HepG2 (cell line): ENCODE data around the gene LONP1. TPM values are rescaled to one million over a fixed set of nuclear protein-coding genes. Genes with fewer than 3 reads are reported as not detected.

Experiments
- FOXK2 ChIP-seq: fragments of 450-650 bp; IDR thresholded peaks from 2 replicates; pipeline ENCODE4 v1.6.1; 2016
- KAT7 ChIP-seq: IDR thresholded peaks from 2 replicates; pipeline ENCODE4 v1.6.1; 2018; ENCODE audit warnings: borderline replicate concordance, missing compliant biosample characterization
- KAT8 ChIP-seq: IDR thresholded peaks from 2 replicates; pipeline ENCODE4 v1.6.1; 2016; ENCODE audit warnings: missing genetic modification reagents, missing compliant biosample characterization
- KDM6A ChIP-seq: IDR thresholded peaks from 2 replicates; pipeline ENCODE4 v1.6.1; 2016; ENCODE audit warnings: low read depth
- MED8 ChIP-seq: sonication (generic); formaldehyde crosslinking; IDR thresholded peaks from 2 replicates; pipeline ENCODE4 v1.8.1; 2023; ENCODE audit warnings: mild to moderate bottlenecking, missing genetic modification reagents; ENCODE audit not compliant: insufficient replicate concordance
- MTA1 ChIP-seq: sonication (generic); formaldehyde crosslinking; IDR thresholded peaks from 2 replicates; pipeline ENCODE4 v1.4.0; 2020; ENCODE audit warnings: missing genetic modification reagents, mild to moderate bottlenecking, borderline replicate concordance
- NCOA1 ChIP-seq: sonication (generic); formaldehyde crosslinking; IDR thresholded peaks from 2 replicates; pipeline ENCODE4 v1.9.0; 2021; ENCODE audit warnings: missing genetic modification reagents
- RBFOX2 ChIP-seq: fragments of 200-400 bp; formaldehyde crosslinking; IDR thresholded peaks from 2 replicates; pipeline ENCODE4 v1.6.1; 2017; ENCODE audit warnings: low read depth, mild to moderate bottlenecking, low read length
- SOX6 ChIP-seq, 2 experiments: fragments of 450-650 bp in 1 of 2; sonication (generic) in 1 of 2; formaldehyde crosslinking in 1 of 2; IDR thresholded peaks; 2 replicates each; pipeline versions ENCODE4 v1.4.0 to v1.6.1; 2017 to 2020; ENCODE audit warnings: antibody characterized with exemption in 1 of 2, mild to moderate bottlenecking in 1 of 2, missing genetic modification reagents in 1 of 2
- TARDBP ChIP-seq: sonication (generic); formaldehyde crosslinking; IDR thresholded peaks from 2 replicates; pipeline ENCODE4 v1.8.0; 2022; ENCODE audit warnings: mild to moderate bottlenecking, missing genetic modification reagents
- ZBTB25 ChIP-seq: IDR thresholded peaks from 2 replicates; pipeline ENCODE4 v1.6.1; 2018; ENCODE audit warnings: missing genetic modification reagents
- ZHX2 ChIP-seq, 2 experiments: sonication (generic) in 1 of 2; formaldehyde crosslinking in 1 of 2; IDR thresholded peaks; 2 replicates each; pipeline versions ENCODE4 v1.6.1 to v1.9.0; 2014 to 2022; ENCODE audit warnings: antibody characterized with exemption in 1 of 2, borderline replicate concordance in 1 of 2, inconsistent platforms in 1 of 2, low read depth in 1 of 2, missing genetic modification reagents in 1 of 2
- ZNF577 ChIP-seq: sonication (generic); formaldehyde crosslinking; IDR thresholded peaks from 2 replicates; pipeline ENCODE4 v1.4.0; 2020; ENCODE audit warnings: mild to moderate bottlenecking, low read depth, missing genetic modification reagents, borderline replicate concordance
- ZNF614 ChIP-seq: IDR thresholded peaks from 2 replicates; pipeline ENCODE4 v1.6.1; 2018; ENCODE audit warnings: missing biosample characterization, missing genetic modification reagents, inconsistent platforms, borderline replicate concordance
- ZNF816 ChIP-seq: sonication (generic); formaldehyde crosslinking; IDR thresholded peaks from 2 replicates; pipeline ENCODE4 v1.8.0; 2022; ENCODE audit warnings: missing genetic modification reagents, mild to moderate bottlenecking, borderline replicate concordance
- polyA plus RNA-seq, 8 experiments: library from polyadenylated mRNA; depleted of rRNA in 3 of 8; stranded (reverse) in 7 of 8; unstranded in 1 of 8; fragments of >200 nt; fragmentation: Illumina TruSeq in 4 of 8; extraction: Trizol in 4 of 8; gene quantifications; 2 replicates each; pipeline versions ENCODE4 v1.2.1 to v1.2.3, GENCODE V29; 2011 to 2016; ENCODE audit warnings: low read depth in 4 of 8, missing spikeins in 1 of 8, mixed read lengths in 1 of 8; ENCODE audit not compliant: insufficient read depth in 1 of 8
- total RNA-seq, 5 experiments: library from RNA; depleted of rRNA; stranded (reverse); fragments of >200 nt; fragmentation: Illumina TruSeq; extraction: Trizol; gene quantifications; 2 replicates each; pipeline ENCODE4 v1.2.3, GENCODE V29; 2016; ENCODE audit warnings: low read depth in 1 of 5
- TF ChIP-seq, protein P1 (sequence below): sonication (generic); formaldehyde crosslinking; IDR thresholded peaks from 2 replicates; pipeline ENCODE4 v1.4.0; 2020; ENCODE audit warnings: low read depth, mild to moderate bottlenecking, missing genetic modification reagents
- TF ChIP-seq, protein P2 (sequence below): sonication (generic); formaldehyde crosslinking; IDR thresholded peaks from 2 replicates; pipeline ENCODE4 v1.8.0; 2022; ENCODE audit warnings: mild to moderate bottlenecking, missing genetic modification reagents, moderate library complexity

Gene LONP1
- total and polyA plus RNA-seq, 2 of the 13 experiments (the other 11 are each of a cell fraction or from before 2014, with no cell fraction given): 59.5 to 76.8 TPM

DNA sequence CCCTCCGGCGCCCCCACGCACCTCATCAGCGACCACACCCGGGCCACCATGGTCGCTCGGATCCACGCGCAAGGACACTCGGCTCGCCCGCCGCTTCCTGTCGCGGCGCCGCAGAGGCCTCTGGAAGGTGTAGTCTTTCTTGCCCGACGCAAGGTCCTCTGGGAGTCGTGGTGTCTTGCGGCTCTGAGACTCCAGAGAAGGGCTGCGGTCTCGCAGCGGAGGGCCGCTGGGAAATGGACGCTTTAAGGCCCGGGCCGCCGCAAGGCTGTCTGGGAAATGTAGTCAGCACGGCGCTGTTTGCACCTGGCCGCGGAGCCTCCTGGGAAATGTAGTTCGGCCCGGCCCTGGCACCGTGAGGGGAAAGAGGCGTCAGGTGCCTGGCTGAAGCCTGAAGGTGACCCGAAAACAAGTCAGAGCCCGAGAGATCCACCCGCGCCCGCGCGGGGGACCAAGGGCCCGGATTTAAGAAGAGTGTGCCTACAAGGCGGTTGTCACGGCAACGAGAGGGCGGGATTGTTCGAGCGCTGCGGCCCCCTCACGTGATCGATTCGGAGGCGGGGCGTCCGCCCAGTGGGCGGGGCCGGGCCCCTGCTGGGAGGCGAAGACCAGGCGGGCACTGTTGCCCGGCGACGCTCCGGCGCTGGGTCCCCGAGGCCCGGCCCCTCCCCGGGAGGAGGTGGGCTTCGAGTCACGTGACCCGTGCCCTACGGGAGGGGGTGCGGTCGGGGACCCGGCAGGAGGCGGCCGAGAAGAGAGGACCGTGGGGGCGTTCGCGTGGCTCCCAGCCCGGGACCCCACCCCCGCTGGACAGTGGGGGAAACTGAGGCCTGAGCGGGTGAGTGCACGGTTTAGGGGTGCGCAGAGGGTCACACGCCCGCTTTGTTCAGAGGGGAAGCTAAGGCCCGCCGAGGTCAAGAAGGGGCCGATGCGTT, 39.2 kb downstream of the LONP1 start, which contains the start of the genes HSD11B1L and MICOS13 (continued):
- TF ChIP-seq ZBTB25 (CRISPR knock-in tag) (peak; percentile 86), SOX6 (IDR thresholded peaks at IDR 0.05) (no peak), SOX6 (CRISPR knock-in tag; IDR thresholded peaks at IDR 0.05) (no peak; the same call in 1 of the 2 replicates), KDM6A (CRISPR knock-in tag) (no peak), ZNF816 (CRISPR knock-in tag) (no peak), ZNF577 (no peak), ZNF614 (CRISPR knock-in tag) (peak; percentile 51), TARDBP (CRISPR knock-in tag) (peak; percentile 55; the same call in 1 of the 2 replicates), MED8 (CRISPR knock-in tag) (peak; percentile 38), RBFOX2 (peak; percentile 83), NCOA1 (no peak), KAT7 (no peak), ZHX2 (IDR thresholded peaks at IDR 0.05; ENCODE audit: low read depth) (peak; percentile 92), ZHX2 (CRISPR knock-in tag; IDR thresholded peaks at IDR 0.05; ENCODE audit: borderline replicate concordance) (no peak), MTA1 (CRISPR knock-in tag) (no peak; the same call in 1 of the 2 replicates), KAT8 (peak; percentile 75), FOXK2 (peak; percentile 15; the same call in 1 of the 2 replicates)
- TF ChIP-seq, protein P1, sequence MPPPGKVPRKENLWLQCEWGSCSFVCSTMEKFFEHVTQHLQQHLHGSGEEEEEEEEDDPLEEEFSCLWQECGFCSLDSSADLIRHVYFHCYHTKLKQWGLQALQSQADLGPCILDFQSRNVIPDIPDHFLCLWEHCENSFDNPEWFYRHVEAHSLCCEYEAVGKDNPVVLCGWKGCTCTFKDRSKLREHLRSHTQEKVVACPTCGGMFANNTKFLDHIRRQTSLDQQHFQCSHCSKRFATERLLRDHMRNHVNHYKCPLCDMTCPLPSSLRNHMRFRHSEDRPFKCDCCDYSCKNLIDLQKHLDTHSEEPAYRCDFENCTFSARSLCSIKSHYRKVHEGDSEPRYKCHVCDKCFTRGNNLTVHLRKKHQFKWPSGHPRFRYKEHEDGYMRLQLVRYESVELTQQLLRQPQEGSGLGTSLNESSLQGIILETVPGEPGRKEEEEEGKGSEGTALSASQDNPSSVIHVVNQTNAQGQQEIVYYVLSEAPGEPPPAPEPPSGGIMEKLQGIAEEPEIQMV (CRISPR knock-in tag): no peak; the same call in 1 of the 2 replicates
- TF ChIP-seq, protein P2, sequence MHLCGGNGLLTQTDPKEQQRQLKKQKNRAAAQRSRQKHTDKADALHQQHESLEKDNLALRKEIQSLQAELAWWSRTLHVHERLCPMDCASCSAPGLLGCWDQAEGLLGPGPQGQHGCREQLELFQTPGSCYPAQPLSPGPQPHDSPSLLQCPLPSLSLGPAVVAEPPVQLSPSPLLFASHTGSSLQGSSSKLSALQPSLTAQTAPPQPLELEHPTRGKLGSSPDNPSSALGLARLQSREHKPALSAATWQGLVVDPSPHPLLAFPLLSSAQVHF (CRISPR knock-in tag): no peak
